HepG2 (cell line): ENCODE data around the gene NARF. TPM values are rescaled to one million over a fixed set of nuclear protein-coding genes. Genes with fewer than 3 reads are reported as not detected.

Source experiments
- ARID5B ChIP-seq: IDR thresholded peaks from 2 replicates; pipeline ENCODE4 v1.4.0; 2020; ENCODE audit warnings: mild to moderate bottlenecking, missing genetic modification reagents
- ASH2L ChIP-seq: fragments of 300-600, 200-600 bp; sonication (generic); IDR thresholded peaks from 2 replicates; pipeline ENCODE4 v1.7.0; 2017; ENCODE audit warnings: low read depth, mild to moderate bottlenecking, moderate library complexity, mixed read lengths, low read length; ENCODE audit not compliant: insufficient read length
- CBX5 ChIP-seq: sonication (generic); formaldehyde crosslinking; IDR thresholded peaks from 2 replicates; pipeline ENCODE4 v1.4.0; 2020; ENCODE audit warnings: missing genetic modification reagents, borderline replicate concordance
- GMEB2 ChIP-seq: IDR thresholded peaks from 2 replicates; pipeline ENCODE4 v1.6.1; 2016; ENCODE audit warnings: missing biosample characterization, missing genetic modification reagents, low read depth
- JDP2 ChIP-seq: sonication (generic); formaldehyde crosslinking; IDR thresholded peaks from 2 replicates; pipeline ENCODE4 v1.8.1; 2022; ENCODE audit warnings: missing genetic modification reagents, borderline replicate concordance
- PRDM10 ChIP-seq: sonication (generic); formaldehyde crosslinking; IDR thresholded peaks from 2 replicates; pipeline ENCODE4 v1.4.0; 2020; ENCODE audit warnings: low read depth, missing genetic modification reagents
- RCOR2 ChIP-seq: IDR thresholded peaks from 2 replicates; pipeline ENCODE4 v1.6.1; 2016; ENCODE audit warnings: missing biosample characterization, missing genetic modification reagents
- SAFB2 ChIP-seq: sonication (generic); formaldehyde crosslinking; IDR thresholded peaks from 2 replicates; pipeline ENCODE4 v1.5.1; 2020; ENCODE audit warnings: missing genetic modification reagents, low read depth, mild to moderate bottlenecking, borderline replicate concordance
- SRSF4 ChIP-seq: fragments of 200-400 bp; formaldehyde crosslinking; IDR thresholded peaks from one replicate; pipeline ENCODE4 v1.6.1; 2018; ENCODE audit warnings: mild to moderate bottlenecking, low read depth, low read length, moderate library complexity; ENCODE audit not compliant: poor library complexity, severe bottlenecking
- ZFX ChIP-seq: sonication (generic); formaldehyde crosslinking; IDR thresholded peaks from 2 replicates; pipeline ENCODE4 v1.4.0; 2020; ENCODE audit warnings: mild to moderate bottlenecking, low read depth, missing genetic modification reagents, moderate library complexity
- ZNF563 ChIP-seq: sonication (generic); formaldehyde crosslinking; IDR thresholded peaks from 2 replicates; pipeline ENCODE4 v1.8.0; 2022; ENCODE audit warnings: mild to moderate bottlenecking, moderate library complexity, missing genetic modification reagents
- ZNF652 ChIP-seq: IDR thresholded peaks from 2 replicates; pipeline ENCODE4 v1.6.1; 2016; ENCODE audit warnings: low read depth, borderline replicate concordance
- ZNF773 ChIP-seq: sonication (generic); formaldehyde crosslinking; IDR thresholded peaks from 2 replicates; pipeline ENCODE4 v1.4.0; 2020; ENCODE audit warnings: missing genetic modification reagents, borderline replicate concordance
- ZNF781 ChIP-seq: sonication (generic); formaldehyde crosslinking; IDR thresholded peaks from 2 replicates; pipeline ENCODE4 v1.5.1; 2020; ENCODE audit warnings: borderline replicate concordance, mild to moderate bottlenecking, missing genetic modification reagents; ENCODE audit errors: not compliant biosample characterization
- polyA plus RNA-seq, 8 experiments: library from polyadenylated mRNA; depleted of rRNA in 3 of 8; stranded (reverse) in 7 of 8; unstranded in 1 of 8; fragments of >200 nt; fragmentation: Illumina TruSeq in 4 of 8; extraction: Trizol in 4 of 8; gene quantifications; 2 replicates each; pipeline versions ENCODE4 v1.2.1 to v1.2.3, GENCODE V29; 2011 to 2016; ENCODE audit warnings: low read depth in 4 of 8, missing spikeins in 1 of 8, mixed read lengths in 1 of 8; ENCODE audit not compliant: insufficient read depth in 1 of 8
- total RNA-seq, 5 experiments: library from RNA; depleted of rRNA; stranded (reverse); fragments of >200 nt; fragmentation: Illumina TruSeq; extraction: Trizol; gene quantifications; 2 replicates each; pipeline ENCODE4 v1.2.3, GENCODE V29; 2016; ENCODE audit warnings: low read depth in 1 of 5
- TF ChIP-seq, protein P1 (sequence below): sonication (generic); formaldehyde crosslinking; IDR thresholded peaks from 2 replicates; pipeline ENCODE4 v1.9.0; 2022; ENCODE audit warnings: low read depth, missing genetic modification reagents

NARF gene
- total and polyA plus RNA-seq, 2 of the 13 experiments (the other 11 are each of a cell fraction or from before 2014, with no cell fraction given): 61.1 to 144 TPM

DNA sequence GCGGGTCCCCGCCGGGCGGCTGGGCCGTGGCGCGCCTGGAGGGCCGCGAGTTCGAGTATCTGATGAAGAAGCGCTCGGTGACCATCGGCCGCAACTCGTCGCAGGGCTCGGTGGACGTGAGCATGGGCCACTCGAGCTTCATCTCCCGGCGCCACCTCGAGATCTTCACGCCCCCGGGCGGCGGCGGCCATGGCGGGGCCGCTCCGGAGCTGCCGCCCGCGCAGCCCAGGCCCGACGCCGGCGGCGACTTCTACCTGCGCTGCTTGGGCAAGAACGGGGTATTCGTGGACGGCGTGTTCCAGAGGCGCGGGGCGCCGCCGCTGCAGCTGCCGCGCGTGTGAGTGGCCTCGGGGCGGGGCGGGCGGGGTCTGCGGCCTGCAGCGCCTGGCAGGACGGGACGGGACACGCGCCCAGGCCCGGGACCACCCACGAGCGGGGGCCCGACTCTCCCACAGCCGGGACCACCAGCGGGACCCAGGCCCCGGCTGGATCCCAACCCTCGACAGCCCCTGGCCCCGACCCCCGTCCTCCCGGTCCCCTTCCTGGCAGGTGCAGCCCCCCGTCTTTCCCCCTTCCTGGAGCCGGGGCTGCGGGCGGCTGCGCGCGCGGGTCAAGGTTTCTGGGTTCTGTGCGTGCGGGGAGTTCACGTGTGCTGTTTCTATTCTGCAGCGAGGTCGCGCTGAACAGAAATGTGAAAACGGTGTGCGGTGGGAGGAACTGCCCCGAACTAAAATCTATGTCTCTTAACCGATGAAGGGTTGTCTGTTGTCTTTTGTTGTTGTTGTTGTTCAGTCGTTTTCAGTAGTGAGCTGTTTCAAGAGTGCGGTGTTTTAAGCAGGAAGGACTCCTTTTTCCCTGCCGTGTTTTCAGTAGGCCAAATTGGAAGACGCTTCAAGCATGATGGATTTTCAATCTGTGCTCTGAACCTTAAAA lies 61.7 kb downstream of the NARF start (continued):
- TF ChIP-seq ARID5B (CRISPR knock-in tag): peak; percentile 37; the same call in 1 of the 2 replicates
- peak; percentile 16; the same call in 1 of the 2 replicates for TF ChIP-seq GMEB2
- TF ChIP-seq CBX5 (CRISPR knock-in tag): no peak
- 0 out of 2 replicates have a peak, but pooled peaks have one; percentile 10 for TF ChIP-seq PRDM10 (CRISPR knock-in tag)
- TF ChIP-seq ZFX: 0 out of 2 replicates have a peak, but pooled peaks have one; percentile 44
- TF ChIP-seq ZNF781 (CRISPR knock-in tag): no peak
- TF ChIP-seq ZNF652: no peak
- TF ChIP-seq RCOR2 (CRISPR knock-in tag): 0 out of 2 replicates have a peak, but pooled peaks have one; percentile 10
- no peak for TF ChIP-seq JDP2
- no peak for TF ChIP-seq SRSF4
- TF ChIP-seq ZNF773 (CRISPR knock-in tag): peak; percentile 27; the same call in 1 of the 2 replicates
- TF ChIP-seq ZNF563 (CRISPR knock-in tag): peak; percentile 61; the same call in 1 of the 2 replicates
- TF ChIP-seq, protein P1, sequence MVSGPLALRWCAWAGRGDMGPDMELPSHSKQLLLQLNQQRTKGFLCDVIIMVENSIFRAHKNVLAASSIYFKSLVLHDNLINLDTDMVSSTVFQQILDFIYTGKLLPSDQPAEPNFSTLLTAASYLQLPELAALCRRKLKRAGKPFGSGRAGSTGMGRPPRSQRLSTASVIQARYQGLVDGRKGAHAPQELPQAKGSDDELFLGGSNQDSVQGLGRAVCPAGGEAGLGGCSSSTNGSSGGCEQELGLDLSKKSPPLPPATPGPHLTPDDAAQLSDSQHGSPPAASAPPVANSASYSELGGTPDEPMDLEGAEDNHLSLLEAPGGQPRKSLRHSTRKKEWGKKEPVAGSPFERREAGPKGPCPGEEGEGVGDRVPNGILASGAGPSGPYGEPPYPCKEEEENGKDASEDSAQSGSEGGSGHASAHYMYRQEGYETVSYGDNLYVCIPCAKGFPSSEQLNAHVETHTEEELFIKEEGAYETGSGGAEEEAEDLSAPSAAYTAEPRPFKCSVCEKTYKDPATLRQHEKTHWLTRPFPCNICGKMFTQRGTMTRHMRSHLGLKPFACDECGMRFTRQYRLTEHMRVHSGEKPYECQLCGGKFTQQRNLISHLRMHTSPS (CRISPR knock-in tag): no peak
- TF ChIP-seq ASH2L: peak; percentile 61
- no peak for TF ChIP-seq SAFB2 (CRISPR knock-in tag)
